Amniotic epithelial cell (primary cell): ENCODE data around the gene SPPL2C.

Experiments
- DNase-seq: peaks from one replicate; pipeline ENCODE4 v3.0.0-alpha.2; 2010; ENCODE audit warnings: low read depth

Gene SPPL2C

DNA sequence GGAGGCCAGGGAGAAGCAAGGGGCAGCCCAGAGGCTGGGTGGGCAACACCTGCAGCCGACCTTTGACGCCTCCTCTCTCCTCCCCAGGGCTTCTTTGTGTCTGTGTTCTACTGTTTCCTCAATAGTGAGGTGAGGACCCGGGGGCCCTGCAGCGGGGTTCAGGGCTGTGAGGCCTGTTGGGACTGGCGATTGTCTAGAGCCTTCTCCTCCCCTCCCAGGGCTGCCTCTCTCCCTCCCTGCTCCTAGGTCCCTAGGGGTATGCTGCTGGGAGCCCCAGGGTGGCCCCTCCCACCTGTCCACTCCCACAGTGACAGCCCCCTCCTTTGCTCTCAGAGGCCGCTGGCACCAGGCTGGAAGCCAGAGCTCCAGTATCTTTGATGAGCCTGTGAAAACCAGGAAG is 10.8 kb upstream of the SPPL2C start:
- no peak for DNase-seq

DNA sequence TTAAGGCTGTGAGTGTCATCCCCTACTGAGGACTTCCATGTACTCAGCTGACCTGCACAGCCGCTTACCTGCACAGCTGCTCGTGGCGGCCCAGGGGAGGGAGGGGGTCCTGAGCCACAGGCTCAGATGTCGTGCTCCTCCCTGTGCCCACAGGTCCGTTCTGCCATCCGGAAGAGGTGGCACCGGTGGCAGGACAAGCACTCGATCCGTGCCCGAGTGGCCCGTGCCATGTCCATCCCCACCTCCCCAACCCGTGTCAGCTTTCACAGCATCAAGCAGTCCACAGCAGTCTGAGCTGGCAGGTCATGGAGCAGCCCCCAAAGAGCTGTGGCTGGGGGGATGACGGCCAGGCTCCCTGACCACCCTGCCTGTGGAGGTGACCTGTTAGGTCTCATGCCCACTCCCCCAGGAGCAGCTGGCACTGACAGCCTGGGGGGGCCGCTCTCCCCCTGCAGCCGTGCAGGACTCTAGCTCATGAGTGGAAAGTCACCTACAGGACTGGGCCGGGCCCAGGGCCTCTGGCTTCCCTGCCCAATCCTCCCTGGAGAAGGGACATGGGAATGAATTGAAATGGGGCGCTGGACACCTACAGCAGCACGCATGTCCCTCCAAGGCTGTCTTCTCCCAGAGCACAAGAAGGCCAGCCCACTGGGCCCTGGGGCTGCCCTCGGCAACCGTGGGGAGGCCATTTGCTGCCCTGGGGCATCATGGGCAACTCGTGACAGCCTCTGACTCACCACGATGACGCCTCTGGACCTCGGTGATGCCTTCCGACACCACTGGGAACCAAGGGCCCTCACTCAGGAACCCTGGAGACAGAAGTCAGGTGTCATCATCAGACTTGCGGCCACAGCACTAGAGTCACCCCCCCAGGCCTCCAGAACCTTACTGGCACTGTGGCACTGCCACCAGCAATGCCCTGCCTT is 9.9 kb upstream of the SPPL2C start:
- no peak for DNase-seq

DNA sequence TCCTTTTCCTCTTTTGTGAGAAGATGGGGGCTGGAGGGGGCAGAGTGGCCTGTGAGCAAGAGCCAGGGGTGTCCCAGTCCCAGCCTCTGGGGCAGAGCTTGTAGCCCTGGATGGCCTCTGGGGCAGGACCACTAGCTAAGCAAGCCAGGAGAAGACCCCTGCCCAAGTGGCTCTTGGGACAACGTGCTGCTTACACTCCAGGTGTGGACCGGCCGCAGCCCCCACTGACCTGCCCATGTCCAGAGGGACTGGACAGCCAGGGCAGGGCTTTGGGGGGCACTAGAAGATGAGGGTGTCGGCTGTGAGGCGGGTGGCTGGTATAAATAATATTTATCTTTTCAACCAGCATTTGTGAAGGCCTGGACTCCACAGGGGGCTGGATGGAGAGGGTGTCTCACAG is 9.2 kb upstream of the SPPL2C start:
- no peak for DNase-seq

DNA sequence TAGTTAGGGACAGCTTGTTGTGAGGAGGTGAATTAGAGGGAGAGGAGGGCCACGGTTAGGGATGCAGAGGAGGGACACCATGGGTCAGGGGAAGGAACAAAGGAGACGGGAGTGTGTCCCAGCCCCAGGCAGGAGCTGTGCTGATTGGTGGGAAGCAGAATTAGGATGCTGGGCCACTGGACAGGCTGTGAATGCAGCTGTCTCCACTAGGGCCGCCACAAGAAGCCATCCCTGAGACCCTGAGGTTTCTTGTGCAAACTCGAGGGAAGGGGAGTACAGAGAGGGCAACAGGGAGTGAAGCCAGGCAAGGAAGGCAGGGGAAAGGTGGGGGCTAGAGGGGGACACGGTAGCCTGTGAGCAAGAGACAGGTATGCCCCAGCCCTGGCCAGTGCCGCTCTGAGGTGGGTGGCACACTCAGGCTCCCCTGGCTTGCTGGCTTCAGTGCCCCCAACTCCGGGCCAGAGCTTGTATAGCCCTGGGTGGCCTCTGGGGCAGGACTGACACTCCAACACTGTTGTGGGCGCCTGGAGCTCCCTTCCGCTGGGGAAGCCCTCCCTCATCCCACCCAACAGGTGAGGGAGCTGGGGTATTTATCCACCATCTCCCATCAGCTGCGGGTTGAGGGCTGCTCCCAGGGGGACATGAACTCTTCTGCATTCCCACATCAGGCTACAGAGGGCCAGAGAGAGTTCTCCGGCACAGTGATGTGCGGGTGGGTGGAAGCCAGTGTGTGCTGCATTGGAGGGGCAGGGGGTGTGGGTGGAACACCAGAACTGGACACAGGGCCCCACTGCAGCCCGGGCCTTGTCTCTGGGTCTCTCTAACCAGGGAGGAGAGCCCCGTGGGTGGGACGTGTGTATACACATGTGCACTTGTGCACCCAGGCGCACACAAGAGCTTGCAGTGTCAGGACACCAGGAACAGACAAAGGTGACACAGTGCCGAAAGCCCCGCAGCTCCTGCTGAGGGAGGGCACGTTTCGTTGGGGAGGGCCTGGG is 8.3 kb upstream of the SPPL2C start:
- DNase-seq, result no peak

DNA sequence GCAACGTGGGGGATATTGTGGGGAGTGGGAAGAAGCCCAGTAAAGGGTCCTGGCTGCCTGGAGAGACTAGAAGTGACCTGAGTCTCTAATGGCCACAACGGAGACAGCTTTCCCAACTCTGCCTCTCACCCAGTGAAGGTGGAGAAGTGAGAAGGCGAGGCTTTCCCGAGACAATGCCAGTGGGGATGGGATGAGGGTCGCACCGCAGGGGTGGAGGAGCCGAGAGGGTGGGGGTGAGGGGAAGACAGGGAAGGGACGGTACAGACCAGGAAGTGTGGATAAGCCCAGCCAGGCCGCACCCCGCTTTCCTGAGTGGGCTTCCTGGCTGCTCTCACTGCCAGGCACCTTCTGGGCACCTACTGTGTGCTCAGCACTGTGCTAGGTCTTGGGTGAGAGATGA is 7.5 kb upstream of the SPPL2C start:
- no peak for DNase-seq

DNA sequence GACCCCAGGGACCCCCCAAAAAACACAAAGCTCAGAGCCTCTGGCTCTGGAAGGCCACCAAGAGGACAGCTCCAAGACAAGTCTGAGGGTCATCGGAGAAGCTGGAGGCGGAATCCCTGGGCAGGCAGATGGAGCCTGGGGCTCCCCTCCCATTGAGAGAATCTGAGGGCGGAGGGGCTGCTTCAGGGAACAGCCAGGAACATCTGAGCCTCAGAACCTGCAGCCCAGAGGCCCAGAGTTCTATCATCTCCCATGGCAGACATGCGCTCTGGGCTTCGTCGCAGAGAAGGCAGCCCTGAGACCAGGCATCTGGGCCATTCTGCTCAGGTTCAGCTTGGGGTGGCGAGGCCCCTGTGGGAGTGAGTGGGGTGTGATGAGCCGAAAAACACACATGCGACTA is 7.1 kb upstream of the SPPL2C start:
- no peak for DNase-seq

DNA sequence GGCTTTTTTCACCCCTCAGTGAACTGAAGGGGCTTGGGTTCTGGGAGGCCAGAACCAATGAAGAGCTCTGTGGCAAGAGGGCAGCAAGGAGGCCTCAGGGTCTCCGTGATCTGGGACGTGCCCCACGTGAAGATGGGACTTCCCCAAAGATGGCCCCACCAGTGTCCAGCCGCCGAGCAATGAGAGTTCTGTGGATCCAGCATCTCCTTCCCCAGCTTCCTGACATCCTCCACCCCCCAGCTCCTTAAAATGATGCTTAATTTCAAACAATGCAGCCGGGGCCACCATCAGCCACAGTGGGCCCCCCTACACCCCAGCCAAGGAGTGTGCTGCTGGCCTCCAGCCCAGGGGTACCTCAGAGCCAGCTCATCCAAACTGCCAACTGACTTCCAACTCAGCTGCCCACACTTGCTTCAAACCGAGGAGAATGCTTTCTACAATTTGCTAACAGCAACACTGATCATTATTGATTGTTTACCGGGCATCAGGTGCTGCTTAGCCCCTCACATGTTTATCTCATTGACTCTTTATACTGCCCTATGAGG is 5.9 kb upstream of the SPPL2C start:
- no peak for DNase-seq

DNA sequence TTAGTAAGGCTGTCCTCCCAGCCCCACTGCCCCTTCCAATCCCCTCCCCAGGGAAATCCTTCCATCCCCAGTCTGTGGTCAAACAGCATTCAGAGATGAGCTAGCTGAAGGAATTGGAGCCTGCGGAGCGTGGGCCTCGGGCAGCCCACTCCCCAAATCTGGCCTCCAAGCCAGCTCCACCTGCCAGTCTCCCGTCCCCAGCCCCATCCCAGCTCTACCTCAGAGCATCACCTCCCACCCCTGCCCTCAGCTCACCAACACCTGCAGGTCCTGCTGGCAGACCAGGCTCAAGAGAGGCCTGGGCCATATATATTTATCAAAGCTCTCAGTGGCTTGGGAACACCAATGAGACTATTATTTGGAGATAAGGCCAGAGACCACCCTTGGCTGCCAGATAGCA is 5.2 kb upstream of the SPPL2C start:
- DNase-seq, result no peak

DNA sequence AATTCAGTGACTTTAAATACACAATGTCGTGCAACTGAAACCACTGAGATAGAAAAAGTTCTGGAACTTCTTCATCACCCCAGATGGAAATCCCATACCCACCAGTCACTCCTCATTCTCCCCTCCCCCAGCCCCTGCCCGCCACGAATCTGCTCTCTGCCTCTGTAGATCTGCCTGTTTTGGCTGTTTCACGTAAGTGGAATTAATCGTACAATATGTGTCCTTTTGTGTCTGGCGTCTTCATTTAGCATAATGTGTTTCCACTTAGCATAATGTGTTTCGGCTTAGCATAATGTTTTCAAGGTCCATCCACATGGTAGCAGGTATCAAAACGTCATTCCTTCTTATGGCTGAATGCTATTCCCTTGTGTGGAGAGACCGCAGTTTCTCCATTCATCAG is 3.5 kb upstream of the SPPL2C start:
- no peak for DNase-seq

DNA sequence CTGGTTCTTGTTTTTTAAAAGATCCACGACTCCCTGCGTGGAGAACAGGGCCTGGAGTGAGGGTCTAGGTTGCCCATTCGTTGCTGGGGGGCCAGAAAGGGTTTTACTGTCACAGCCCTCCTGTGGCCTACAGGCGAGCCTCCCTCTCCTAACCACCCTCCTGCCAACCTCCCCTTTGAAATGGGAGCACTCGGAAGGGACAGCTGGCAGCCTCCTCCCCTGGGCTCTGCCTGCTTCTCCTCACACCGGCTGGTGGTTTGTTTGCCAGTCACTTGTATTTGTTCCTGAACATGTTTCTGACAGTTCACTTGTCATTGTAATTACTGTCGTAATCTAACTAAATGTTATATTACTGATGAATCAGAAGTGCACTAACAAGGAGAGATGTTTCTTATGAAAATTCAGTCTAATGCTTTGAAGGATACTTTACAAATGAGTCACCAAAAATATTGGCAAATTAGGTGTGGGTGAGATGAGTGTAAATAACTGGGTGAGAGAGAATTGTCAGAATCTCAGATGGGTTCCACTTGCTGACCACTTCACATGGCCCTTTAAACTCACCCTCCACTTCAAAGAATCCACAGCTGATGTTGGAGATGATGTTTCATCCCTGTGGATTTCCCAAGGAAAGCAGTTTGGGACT is 2.7 kb upstream of the SPPL2C start:
- peak; percentile 2 for DNase-seq

DNA sequence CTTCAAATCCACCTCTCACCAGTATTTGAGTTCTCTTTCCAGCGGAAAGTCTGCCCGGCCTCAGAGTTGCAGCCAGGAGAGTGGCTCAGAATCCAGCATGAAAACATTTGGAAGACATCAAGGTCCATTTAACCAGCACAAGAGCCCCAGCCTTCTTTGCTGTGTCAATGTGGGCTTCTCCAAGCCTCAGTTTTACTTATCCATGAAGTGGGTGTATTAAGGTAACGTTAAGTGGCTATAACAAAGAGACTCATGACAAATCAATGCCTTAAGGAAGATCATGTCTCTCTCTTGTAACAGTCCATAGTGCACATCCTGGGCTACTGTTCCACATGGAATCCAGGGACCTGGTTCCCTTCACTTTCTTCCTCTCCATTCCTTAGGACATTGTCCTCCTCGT is 959 bp upstream of the SPPL2C start:
- DNase-seq, result no peak

DNA sequence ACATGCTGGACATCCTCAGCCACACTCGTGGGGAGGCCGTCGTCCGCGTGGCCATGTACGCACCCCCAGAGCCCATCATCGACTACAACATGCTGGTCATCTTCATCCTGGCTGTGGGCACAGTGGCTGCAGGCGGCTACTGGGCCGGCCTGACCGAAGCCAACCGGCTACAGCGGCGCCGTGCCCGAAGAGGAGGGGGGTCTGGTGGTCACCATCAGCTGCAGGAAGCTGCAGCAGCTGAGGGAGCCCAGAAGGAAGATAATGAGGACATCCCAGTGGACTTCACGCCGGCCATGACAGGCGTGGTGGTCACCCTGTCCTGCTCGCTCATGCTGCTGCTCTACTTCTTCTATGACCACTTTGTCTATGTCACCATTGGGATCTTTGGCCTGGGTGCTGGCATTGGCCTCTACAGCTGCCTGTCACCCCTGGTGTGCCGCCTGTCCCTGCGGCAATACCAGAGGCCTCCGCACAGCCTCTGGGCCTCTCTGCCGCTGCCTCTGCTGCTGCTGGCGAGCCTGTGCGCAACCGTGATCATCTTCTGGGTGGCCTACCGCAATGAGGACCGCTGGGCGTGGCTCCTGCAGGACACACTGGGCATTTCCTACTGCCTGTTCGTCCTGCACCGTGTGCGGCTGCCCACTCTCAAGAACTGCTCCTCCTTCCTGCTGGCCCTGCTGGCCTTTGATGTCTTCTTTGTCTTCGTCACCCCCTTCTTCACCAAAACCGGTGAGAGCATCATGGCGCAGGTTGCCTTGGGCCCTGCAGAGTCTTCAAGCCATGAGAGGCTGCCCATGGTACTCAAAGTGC is 900 bp downstream of the SPPL2C start:
- DNase-seq, result no peak

DNA sequence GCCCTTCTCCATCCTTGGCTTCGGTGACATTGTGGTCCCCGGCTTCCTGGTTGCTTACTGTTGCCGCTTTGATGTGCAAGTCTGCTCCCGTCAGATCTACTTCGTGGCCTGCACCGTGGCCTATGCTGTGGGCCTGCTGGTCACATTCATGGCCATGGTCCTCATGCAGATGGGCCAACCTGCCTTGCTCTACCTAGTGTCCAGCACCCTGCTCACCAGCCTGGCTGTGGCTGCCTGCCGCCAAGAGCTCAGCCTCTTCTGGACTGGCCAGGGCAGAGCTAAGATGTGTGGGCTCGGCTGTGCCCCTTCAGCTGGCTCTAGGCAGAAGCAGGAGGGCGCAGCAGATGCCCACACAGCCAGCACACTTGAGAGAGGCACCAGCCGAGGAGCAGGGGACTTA is 1.5 kb downstream of the SPPL2C start:
- no peak for DNase-seq

DNA sequence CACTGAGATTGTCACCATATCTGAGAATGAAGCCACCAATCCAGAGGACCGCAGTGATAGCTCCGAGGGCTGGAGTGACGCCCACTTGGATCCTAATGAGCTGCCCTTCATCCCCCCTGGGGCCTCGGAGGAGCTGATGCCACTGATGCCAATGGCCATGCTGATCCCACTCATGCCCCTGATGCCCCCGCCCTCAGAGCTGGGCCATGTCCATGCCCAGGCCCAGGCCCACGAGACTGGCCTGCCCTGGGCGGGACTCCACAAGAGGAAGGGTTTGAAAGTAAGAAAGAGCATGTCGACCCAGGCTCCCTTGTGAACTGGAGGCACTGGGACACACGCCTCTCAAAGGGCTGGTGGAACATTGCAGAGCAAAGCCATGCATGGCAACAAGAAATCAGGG is 2.0 kb downstream of the SPPL2C start:
- no peak for DNase-seq

DNA sequence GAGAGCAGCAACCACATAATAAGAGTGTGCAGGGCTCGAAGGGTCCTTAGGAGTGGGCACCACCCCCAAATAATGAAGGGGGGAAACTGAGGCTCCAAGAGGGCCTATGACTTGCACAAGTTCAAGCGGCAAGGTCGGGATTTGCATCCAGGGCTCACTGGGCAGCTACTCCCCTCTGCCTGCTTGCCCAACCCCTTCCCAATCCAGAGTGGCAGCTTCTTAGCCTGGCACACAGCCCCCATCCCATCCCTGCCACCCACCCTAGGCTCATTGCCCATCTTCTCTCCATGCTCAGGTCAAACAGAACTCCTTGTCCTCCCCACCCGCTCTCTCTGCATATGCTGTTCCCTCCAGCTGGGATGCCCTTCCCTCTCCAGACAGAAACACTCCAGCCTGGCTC is 2.4 kb downstream of the SPPL2C start:
- DNase-seq, result no peak

DNA sequence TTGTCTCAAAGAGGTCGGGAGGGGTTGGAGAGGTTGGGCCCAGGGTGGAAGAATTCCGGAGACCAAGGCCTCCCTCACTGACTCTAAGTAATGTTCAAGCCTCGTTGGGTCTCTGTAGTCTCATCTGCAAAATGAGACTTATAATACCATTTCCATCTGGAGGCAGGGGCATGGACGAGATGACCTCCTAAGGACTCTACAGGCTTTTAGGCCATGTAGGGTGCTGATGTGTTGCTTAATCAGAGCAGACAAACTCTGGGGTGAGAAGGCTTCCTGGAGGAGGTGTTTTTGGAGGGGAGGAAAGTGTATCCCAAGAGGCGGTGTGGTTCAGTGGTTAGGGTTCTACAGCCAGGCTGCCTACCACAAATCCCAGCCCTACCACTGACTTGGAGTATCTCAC is 3.1 kb downstream of the SPPL2C start:
- DNase-seq, result no peak

DNA sequence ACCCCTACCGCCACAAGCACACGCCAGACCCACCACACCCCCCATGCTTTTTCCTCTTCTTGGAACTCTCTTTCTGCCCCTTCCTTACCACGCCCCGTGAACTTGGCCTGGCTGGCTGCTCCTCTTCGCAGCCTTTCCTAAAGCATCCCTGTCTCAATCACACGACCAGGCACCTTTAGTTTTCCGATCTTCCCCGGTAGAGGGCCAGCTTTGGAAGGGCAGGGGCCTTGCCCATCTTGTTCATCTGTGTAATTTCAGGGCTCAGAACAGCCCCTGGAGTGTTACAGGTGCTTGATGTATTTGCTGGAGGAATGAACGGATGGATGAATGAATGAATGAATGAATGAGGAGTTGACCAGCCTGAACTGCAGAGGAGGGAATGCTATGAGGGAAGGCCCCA is 3.7 kb downstream of the SPPL2C start:
- DNase-seq, result no peak

DNA sequence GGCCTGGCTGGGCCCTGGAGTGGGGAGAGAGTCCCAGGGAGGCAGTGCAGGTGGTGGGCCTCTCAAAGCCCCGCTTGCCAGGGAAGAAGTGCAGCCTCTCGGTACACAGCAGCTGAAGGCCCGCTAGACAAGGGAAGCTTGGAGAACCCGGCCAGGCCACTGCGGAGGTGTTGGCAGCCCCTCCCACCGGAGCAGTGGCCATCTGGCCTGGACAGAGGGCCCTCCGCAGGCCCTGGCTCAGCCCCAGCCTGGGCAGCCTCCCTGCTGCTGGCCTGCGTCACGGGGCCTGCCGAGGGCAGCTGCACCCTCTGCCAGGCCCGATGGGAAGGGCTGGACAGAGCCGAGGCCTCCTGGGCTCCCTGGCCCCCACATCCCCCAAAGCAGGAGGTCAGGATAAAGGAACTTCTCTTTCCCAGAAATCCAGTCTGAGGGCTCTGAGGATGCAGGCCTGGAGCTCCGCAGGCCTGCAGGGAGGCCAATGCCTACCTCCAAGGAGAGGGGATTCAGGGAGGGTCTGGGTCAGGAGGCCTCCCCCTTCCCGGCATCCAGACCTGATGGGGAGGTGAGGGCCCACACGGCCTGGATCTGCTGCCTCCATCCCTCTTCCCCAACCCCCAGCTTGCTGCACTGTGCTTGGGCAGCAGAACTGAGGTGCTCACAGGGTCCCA is 4.3 kb downstream of the SPPL2C start:
- no peak for DNase-seq

DNA sequence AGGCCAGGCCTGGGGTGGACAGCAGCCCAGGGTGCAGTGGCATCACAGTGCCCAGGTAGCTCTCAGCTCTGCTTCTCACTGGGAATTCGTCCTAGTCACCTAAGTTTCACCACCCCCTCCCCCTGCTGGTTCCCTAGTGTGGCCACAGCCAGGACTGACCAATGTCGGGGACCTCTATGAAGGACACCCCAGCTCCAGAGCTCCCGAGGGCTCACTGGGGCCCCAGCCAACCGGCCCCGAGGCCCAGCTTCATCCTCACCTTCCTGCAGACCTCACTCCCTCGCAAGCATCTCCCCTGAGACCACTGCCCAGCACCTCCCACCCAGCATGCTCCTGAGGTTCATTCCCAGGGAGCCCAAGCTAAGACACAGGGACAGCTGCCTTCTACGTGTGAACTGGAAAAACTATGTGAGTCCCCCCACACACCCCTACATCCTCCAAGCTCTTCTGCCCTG is 4.9 kb downstream of the SPPL2C start:
- no peak for DNase-seq

DNA sequence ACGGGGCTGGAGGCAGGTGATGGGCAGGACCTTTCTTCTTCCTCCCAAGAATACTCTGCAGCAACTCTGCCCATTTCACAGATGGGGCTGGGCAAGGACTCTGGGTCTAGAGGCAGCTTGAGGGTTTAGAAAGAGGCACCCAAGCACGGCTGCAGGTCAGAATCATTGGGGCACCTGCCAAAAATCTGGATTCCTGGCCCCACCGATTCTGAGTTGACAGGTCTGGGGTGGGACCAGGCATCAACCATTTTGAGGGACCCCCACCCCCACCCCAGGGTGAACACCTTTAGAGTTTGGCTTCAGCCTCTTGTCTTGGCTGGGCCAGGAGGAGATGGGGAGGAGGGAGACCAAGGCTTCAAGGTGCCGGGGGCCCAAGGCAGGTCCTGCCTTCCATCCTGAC is 5.3 kb downstream of the SPPL2C start:
- no peak for DNase-seq

DNA sequence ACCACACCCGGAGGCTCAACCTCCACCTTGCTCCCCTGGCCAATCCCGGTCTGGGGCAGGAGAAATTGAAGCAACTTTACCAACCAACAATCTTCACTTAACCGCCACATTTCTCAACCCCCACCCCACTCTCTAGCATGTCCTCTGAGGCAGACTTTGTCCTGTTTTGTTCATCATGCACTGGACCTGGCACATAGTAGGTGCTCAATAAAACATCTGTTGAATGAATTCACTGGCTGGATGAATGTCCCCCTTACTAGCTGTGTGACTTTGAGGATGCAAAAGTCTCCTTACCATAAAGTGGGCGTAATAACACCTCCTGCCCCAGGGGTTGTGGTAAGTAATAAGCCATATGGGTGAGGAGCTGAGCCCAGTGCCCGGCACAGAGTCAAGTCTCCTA is 5.8 kb downstream of the SPPL2C start:
- no peak for DNase-seq
